HG03521 (cell line): Measurements from ENCODE around the gene CTBP2.

Source experiments
- ATAC-seq: cut with Tn5 transposase; IDR thresholded peaks from one replicate; pipeline ENCODE4 v1.9.1; 2021; ENCODE audit warnings: mild to moderate bottlenecking, moderate library complexity; ENCODE audit not compliant: unreplicated experiment

CTBP2 gene

DNA sequence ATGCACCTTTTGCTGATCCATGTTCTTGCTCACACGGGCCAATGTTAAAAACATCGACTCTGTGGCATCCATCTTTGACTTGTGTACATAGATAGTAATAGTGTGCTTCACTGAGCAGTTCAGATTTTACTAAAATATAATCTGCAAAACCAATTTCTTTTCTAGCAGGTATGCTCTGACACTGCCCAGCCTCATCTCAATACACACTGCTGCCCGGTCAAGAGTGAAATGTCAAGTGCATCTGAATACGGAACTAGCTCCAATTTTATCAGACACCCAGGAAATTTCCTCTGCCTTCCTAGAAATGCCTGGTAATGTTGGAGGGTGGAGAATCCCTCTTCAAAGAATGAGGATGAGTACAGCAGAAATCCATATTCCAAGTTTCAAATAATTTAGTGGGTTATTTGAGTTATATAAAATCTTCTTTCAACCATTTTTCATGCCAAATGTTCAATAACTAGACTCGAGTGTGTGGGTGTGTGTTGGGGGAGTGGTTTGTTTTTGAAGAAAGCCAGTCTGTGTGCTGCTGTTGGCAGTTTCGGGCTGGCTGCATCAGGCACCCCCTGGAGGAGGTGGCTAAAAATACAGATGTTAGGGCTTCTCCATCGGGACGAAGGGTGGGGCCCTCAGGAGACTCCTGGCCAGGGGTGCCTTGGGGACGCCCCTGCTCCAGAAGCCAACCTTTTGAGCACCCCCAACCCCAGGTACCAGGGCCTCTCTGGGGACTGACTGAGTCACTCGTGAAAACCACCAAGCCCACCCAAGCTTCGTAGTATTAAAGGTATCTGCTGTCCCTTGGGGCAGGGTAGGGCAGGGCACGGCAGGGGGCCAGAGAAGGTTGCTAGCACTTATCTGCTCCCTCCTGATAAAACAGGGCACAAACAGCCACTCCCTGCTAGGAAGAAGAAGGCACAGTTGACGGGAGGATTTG, 15.4 kb downstream of the CTBP2 start:
- peak; percentile 54 for ATAC-seq

DNA sequence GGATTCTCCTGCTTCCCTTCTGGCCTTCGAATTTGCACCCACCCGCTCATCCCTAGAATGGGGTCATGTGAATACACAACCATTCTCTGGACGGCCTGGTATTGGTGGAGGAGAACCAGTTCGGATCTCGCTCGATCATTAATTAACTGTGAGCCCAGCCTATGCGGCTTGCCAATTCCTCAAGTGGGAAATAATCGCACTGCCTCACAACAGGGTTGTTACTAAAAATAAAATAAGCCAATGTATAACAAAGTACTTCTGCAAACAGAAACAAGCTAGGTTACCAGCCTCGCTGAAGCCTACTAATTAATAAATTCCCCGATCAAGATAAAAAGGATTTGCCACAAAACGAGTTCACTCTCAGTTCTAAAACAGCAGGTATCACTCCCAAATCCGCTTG, 16.2 kb downstream of the CTBP2 start:
- ATAC-seq, result no peak

DNA sequence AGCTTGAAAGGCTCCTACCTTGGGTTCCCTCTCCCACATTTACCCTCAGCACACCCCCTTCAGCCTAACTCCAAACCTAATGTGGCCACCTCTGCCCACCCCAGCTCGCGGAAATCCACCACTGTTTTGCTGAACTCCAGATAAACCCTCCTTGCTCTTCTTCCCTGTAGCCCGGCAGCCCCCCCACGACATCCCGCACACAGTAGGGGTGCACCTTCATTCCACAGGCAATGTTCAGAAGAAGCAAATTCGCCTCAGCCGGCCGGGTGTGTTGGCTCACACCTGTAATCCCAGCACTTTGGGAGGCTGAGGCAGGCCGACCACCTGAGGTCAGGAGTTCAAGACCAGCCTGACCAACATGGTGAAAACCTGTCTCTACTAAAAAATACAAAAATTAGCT, 17.4 kb downstream of the CTBP2 start:
- ATAC-seq, result no peak

DNA sequence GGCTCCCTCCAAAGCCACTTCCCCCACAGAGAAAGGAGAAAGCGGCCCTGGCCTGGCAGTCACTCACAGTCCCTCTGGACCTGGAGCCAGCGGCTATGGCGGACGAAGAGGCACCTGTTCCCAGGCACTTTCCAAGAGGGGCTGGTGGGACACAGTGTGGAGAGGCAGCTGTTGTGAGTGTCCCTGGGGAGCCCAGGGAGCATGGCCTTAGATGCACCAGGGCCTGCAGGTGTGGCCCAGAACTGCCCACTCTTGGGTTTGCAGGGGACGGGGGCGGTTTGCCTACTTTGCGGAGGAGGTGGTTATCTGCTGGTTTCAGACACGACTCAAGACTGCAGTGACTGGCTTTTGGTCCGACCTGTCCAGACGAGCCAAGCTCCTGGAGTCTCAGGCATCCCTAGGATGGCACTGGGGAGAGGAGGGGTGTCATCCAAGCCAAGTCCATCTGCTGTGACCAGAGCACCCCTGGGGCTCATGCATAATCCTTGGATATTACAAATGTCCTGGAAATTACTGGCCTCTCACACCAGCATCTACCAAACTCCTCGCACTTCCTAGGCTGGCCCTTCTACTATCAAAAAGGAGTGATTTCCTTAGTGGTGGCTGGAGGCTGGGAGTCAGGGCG, 18.4 kb downstream of the CTBP2 start:
- ATAC-seq, result no peak

DNA sequence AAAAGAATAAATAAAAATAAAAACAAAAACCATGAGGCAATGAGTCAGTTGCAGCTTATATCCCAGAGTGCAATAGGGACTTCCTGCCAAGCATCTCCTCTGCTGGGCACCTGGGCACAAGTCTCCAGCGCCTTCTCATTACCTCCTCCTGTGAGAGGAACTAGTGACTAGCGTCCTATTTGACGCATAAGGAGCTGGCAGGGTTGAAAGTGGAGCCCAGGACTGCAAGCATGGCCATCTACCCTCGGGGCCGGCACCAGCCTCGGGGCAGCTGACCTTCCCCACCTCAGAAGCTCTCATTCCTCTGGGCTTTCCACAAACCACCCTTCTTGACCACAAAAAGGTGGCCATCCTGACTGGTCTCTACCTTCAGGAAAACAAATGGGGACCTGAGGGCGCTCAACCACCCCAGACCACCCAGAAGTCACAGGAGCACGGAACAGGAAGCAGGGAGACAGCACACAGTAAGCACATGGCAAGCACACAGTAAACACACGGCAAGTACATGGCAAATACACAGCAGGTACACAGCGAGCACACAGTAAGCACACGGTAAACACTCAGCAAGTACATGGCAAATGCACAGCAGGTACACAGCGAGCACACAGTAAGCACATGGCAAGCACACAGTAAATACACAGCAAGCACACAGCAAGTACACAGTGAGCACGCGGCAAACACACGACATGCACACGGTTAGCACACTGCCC, 19.1 kb downstream of the CTBP2 start:
- no peak for ATAC-seq

DNA sequence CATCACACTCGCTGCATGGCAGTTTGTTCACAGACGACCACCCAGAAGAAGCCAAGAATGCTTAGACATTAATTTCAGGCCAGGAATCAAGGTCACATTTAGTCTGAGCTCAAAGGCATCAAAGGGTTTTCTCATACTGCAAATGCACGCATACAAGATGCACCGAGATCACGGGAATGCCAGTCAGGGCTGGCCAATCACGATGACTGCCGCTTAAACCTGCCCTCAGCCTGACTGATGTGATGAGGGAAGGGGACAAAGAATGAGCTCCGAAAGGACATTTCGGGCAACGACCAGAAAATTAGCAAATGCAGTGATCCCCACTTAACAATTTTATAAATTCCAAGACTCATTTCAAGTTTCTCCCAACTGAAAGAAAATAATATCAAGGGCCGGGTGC, 20.2 kb downstream of the CTBP2 start:
- ATAC-seq, result no peak

DNA sequence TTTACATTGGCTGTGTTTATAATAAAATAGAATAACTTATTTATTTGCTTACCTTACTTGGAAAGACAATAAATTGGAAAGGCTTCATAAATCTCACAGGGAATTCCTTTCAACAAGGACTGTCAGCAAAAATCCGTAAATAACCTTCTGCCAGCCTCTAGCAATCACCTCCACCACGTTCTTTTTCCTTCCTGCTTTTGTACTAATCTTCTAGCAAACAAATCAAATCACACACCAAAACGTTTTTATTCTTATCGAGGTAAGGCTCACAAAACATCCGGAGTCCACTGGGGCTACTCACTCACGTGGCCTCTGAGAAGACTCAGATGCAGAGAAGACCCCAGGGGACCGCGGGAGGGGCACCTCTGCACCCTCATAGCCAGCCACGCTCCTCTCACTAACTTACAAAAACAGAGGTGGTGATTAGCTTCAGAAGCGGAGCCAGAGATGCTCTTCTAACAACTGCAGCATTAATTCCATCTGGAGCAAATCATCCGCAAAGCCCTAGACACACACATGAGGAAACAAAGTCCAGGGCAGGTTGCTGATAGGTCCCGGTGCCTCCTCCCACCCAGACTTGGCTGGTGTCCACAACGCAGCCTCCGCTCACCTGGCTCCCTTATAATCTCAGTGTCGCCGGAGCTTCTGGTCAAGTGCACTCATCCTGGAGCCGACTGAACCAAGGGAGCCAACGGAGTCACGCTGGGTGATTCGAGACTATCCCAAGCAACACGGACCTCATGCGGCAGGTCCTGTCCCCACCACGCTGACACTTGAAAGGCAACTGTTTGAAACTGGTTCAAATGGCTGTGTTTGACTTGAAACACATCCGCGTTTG, 22.5 kb downstream of the CTBP2 start:
- no peak for ATAC-seq

DNA sequence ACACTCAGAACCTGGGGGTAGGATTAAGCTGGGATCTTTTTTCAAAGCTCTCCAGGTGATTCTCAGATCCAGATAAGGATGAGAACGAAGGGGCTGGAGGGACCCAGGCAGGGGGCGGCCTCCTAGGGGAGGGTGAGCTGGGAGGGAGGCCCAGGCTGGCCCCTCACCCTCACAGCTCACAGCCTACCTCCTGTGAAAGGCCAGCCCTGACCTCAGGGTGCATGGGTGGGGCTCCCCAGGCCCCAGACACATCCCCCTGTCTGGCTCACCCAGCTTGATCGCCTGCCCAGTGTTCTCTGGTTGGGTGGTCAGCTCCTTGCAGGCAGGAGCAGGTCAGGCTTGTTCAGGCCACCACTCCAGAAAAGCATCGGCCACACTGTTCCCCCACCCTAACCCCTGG, 24.3 kb downstream of the CTBP2 start:
- no peak for ATAC-seq

DNA sequence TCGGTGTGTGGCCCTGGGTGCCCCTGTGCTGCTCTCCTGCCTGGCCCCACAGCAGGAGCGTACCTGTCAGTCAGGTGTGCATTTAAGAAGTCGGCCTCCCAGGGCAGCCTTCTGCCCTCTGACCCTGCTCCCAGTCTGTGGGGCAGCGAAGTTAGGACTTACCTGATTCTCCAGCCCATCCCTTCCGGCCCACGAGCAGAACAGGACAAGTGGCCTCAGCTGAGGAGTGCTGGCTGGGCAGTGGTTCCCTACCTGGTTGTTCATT, 24.7 kb downstream of the CTBP2 start:
- ATAC-seq, result no peak

DNA sequence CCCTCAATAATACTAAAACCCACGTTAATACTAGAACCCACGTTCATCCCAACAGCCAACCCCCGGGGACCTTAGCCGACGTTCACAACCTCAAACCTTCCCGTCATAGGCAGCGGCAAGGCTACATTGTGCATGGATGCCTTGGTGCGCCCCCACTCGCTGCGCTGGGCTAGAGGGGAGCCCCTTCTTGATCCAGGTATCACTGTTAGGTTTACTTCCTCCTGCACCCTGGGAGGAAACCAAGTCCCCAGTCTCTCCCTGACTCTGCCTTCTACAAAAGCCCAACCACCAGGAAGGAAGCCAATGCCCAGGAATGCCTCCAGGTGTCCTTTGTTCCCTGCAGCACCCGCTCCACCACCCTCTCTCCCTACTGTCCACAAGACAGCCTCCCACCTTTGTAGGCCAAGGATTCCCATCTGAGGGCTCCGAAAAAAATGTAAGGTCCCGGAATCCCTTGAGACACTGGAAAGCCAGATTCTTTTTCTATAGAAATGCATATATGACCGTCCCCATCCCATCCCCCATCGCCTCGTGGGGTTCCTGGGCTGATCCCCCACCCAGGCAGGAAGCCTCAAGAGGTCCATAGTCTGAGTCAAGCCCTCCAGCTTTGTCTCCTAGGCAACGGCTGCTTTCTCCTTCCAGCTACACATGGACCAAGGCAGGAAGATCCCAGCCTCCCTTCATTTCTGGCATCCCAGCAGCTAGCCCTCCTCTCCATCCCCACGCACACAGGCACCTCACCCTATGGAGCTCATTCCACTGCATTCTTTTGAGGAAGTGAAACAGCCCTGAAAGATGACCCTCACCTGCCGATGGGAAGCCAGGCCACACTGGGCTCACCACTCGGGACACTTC, 25.2 kb downstream of the CTBP2 start:
- no peak for ATAC-seq

DNA sequence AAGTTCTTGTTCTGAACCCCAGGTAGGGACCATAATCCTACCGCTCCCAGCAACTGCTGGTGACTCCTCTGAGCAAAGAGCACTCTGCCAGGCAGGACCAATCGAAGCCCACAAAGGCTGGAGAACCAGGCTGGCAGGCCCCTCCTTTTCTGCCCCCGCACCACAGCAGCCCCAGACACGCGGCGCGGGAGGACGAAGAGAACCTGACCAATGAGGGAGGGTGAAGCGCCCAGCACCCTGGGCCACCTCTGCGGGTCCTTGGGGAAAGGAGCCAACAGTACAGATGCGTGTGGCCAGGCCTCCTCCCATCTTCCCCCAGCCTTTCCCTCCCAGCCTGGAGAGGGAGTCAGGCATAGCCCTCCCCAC, 25.9 kb downstream of the CTBP2 start:
- no peak for ATAC-seq

DNA sequence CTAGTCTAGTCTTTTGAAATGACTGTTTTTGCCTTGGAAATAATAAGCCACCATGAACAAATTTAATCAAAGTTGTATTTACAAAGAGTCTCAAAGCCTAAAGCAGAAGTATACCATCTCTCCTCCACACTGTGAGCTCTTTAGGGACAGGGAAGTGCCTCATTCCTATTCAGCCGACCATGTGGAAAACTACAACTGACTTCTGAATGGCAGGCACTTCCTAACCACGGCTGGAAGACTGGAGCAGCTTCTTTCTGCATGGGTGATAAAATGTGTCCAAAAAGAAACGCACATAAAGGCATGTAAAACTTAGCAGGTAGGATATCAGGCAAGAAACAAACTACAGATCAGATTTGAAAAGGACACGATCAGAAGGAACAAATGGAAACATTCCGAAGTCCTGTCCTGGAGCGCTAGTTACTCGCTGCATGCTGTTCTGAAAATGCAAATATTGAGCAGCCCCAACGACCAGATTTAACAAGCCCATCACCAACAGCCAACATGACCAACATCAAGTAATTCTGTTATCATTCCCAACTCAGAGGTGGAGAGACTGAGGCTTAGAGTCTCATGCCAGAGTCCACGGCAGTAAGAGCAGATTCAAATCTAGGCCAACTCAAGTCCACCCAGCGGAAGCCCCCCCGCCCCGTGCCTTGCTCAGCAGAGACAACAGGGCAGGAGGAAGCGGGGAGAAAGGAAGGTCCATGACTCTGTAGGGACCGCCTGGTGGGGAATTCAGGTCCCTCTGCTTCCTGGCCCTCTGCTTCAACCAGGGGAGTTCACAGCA, 26.5 kb downstream of the CTBP2 start:
- no peak for ATAC-seq

DNA sequence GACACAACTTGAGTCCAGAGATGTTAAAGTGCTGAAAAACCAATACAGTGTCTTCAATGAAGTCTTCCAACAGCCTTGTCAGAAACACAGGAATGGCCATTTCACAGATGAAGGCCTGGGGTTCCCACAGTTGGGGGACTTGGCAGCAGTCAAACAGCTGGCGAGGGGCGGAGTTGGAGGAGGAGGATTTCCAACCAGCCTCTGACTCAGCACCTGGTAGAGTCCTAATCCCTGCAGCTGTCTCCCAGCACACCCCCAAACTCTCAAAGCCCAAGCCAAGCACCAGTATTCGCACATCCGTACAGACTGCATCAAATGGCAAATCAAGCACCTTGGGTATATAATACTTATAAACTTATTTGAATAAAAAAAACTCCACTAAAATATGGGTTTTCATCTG, 28.0 kb downstream of the CTBP2 start:
- ATAC-seq, result no peak

DNA sequence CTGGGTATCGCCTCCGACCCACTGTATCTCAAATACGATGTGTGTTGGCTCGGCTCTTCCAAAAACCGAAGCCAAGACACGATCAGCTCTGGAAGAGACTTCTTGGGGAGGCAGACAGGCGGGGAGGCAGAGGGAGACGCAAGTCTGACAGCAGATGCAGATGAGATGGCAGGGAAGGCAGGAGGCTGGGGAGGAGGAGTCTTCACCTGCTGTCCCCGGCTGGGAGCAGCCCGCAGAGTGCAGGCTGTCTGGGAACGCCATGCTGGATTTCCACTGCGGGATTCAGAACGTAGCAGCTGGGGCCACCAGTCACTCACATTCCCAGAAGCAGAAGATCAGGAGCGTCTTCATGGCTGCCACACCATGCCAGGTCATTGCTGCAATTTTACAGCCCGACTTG, 29.4 kb downstream of the CTBP2 start:
- no peak for ATAC-seq

DNA sequence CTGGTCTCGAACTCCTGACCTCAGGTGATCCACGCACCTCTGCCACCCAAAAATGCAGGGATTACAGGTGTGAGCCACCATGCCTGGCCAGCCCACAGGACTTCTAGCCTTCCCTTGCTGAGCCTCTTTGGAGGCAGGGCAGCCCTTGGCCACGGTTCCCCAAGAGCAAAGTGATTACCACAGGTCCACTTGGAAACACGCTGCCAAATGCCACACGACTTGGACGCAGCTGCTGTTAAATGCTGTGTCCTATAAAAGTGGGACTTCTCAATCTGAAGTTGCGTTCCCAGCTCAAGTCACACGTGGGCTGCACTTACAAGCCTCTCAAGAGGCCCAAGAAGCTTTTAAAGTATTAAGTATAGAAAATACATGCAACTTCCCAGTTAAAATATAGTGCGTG, 30.1 kb downstream of the CTBP2 start:
- ATAC-seq, result no peak

DNA sequence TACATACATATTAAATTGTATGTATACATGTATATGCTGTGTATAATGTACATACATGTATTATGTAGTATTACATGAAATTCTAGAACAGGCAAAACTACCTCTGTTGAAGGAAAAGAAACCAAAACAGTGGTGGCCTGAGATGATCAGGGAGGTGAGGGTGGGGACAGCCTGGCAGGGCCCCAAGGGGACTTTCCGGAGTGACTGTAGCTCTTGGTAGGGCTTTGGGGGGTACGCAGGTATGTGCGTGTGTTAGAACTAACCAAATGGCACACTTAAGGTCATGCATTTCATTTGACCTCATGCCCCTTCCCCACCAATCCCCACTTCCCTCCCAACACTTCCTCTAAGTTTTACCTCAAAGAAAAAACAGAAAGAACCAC, 31.3 kb downstream of the CTBP2 start:
- no peak for ATAC-seq

DNA sequence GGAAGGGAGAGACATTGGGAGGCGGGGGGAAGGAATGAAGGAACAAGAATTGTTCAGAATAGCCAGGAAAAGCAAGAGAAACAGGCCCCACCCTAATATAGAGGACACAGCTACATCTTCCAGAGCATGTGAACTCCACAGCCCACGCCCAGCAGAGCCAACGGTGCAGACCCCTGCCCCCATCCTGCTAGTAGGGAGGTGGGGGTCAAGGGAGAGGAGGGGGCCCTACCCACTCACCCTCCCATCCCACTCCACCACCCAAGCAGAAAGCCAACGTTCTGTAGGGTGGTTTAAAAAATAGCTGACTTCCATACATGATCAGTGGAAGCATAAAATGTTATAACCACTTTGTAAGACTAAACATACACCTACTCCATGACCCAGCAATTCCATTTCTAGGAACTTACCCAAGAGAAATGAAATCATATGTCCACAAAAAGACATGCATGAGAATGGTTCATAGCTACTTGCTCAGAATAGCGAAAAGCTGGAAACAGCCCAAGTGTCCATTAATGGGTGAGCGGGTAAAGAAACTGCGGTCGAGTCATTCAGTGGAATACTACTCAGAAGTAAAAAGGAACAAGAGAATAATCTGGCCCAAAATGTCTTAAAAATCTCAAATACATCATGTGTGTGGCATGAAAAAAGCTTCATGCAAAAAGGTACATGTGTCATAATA, 31.8 kb downstream of the CTBP2 start:
- ATAC-seq, result no peak

DNA sequence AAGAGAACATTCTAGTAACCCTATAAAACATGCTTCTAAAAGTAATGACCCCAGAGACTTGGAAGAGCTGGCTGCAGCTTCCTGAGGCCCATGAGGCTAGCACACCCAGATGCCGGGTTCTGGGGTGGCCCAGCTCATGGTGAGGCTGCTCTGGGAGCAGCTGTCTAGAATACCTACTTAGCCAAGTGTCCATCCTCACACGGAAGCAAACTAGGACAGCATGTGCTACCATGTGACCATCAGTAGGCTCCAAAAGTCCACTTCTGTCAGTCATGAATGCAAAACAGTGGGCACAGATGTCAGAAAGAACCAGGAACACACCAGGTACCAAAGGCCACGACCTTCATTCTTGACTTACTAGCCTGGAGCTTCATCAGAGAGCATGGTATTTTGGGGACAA, 32.4 kb downstream of the CTBP2 start:
- no peak for ATAC-seq

DNA sequence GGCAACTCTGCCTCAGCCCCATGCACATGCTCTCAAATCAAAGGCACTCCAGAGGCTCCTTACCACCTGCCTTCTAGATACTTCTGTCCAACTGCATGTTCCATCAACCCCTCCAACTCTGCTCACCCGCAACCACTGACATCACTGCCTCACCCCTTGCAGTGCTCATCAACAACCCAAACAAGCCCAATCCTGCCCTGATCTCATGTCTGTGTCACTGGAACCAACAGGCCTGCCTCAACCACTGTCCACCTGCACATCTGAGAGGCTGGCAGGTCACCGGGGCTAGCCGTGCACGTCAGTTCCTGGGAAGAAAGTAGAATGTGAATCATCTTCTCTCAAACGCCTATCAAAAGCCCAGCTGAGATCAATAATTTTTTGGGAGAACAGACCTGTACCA, 33.3 kb downstream of the CTBP2 start:
- no peak for ATAC-seq
